Measurements from ENCODE around the gene MTA1.

Gene MTA1

GRCh38 chr14:105411017-105411941 lies 8.3 kb upstream of the MTA1 start:
- peak; percentile 50 for DNase-seq

GRCh38 chr14:105411985-105412770 lies 7.4 kb upstream of the MTA1 start:
- no peak for DNase-seq

GRCh38 chr14:105412771-105413543 lies 6.7 kb upstream of the MTA1 start:
- DNase-seq: no peak

GRCh38 chr14:105413544-105413886 lies 6.1 kb upstream of the MTA1 start:
- DNase-seq: no peak

- peak; percentile 85 for DNase-seq
Measured at GRCh38 chr14:105414456-105415371, 4.9 kb upstream of the MTA1 start.

- DNase-seq: no peak
Measured at GRCh38 chr14:105415481-105416428, 3.9 kb upstream of the MTA1 start.

- no peak for DNase-seq
Measured at GRCh38 chr14:105416671-105417070, 3.0 kb upstream of the MTA1 start.

GRCh38 chr14:105417690-105418121 lies 1.9 kb upstream of the MTA1 start:
- no peak for DNase-seq

GRCh38 chr14:105418269-105419194 lies 1.1 kb upstream of the MTA1 start:
- no peak for DNase-seq

GRCh38 chr14:105420101-105420973 lies 710 bp downstream of the MTA1 start:
- DNase-seq: no peak

GRCh38 chr14:105420974-105421674 lies 1.5 kb downstream of the MTA1 start:
- DNase-seq: no peak

GRCh38 chr14:105421723-105422615 lies 2.3 kb downstream of the MTA1 start:
- DNase-seq: no peak

GRCh38 chr14:105422695-105423487 lies 3.3 kb downstream of the MTA1 start:
- DNase-seq: no peak

- no peak for DNase-seq
Measured at GRCh38 chr14:105423488-105424195, 4.0 kb downstream of the MTA1 start.

- DNase-seq: no peak
Measured at GRCh38 chr14:105424861-105425260, 5.2 kb downstream of the MTA1 start.

All from COR-L47 (cell line).